ENCODE measurements around the gene RAPGEF4.

The RAPGEF4 gene

DNA sequence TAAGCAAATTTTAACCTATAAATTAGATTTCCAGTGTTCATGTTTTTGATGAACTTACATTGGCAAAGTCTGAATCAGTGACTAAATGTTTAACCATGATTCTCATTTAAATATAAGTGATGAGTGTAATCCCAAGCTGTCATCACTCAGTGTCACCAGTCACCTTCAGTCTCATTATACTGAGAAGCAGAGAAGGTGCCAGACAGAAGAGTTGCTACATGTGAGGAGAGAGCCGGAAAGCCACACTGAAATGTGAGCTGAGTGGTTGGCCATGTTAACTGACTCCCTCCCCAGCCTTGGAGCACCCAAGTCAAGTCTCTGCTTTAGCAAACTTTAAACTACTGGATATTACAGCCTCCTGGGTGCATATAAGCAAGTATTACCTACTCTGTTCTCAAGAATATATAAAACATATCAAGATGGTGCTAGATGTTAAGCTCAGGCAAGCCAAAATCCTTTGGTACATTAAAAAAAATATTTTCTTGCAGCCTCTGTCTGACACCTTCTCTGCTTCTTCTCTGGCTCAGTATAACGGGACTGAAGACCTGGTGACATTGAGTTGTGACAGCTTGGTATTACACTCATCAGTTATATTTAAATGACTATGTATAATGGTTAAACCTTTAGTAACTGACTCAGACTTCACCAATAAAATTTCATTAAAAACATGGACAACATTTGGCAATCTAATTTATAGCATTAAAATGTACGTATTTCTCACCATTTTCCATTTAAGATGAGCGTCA lies 264.2 kb downstream of the RAPGEF4 start:
- Histone ChIP-seq H3K9ac (ENCODE audit: low read length) (no peak overlapping the region), H4K20me1 (ENCODE audit: insufficient read depth, low read length) (no peaks in the 10 kb centered on the region), H3K4me2 (ENCODE audit: low read length) (no peak overlapping the region), H3K9me3 (ENCODE audit: insufficient read depth, low read length) (no peaks in the 10 kb centered on the region), H3K36me3 (replicated peaks; ENCODE audit: low read depth, low read length) (no peaks in the 10 kb centered on the region), H3K27me3 (ENCODE audit: low read depth, low read length) (no peaks in the 10 kb centered on the region), H2AFZ (ENCODE audit: low read depth, low read length) (0 out of 2 replicates have a peak overlapping the region, but pooled peaks have one; percentile 6), H3K79me2 (ENCODE audit: low read length) (no peaks in the 10 kb centered on the region), H3K4me3 (ENCODE audit: low read length) (no peak overlapping the region), H3K4me1 (ENCODE audit: low read length) (peaks cover 58% of the 10 kb centered on the region), H3K27ac (ENCODE audit: low read length) (no peak overlapping the region)
- TF ChIP-seq EZH2phosphoT487 (IDR thresholded peaks at IDR 0.05; ENCODE audit: low read depth): no peak
- TF ChIP-seq, protein P1, sequence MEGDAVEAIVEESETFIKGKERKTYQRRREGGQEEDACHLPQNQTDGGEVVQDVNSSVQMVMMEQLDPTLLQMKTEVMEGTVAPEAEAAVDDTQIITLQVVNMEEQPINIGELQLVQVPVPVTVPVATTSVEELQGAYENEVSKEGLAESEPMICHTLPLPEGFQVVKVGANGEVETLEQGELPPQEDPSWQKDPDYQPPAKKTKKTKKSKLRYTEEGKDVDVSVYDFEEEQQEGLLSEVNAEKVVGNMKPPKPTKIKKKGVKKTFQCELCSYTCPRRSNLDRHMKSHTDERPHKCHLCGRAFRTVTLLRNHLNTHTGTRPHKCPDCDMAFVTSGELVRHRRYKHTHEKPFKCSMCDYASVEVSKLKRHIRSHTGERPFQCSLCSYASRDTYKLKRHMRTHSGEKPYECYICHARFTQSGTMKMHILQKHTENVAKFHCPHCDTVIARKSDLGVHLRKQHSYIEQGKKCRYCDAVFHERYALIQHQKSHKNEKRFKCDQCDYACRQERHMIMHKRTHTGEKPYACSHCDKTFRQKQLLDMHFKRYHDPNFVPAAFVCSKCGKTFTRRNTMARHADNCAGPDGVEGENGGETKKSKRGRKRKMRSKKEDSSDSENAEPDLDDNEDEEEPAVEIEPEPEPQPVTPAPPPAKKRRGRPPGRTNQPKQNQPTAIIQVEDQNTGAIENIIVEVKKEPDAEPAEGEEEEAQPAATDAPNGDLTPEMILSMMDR (IDR thresholded peaks at IDR 0.05; ENCODE audit: low read depth, low read length): no peak

DNA sequence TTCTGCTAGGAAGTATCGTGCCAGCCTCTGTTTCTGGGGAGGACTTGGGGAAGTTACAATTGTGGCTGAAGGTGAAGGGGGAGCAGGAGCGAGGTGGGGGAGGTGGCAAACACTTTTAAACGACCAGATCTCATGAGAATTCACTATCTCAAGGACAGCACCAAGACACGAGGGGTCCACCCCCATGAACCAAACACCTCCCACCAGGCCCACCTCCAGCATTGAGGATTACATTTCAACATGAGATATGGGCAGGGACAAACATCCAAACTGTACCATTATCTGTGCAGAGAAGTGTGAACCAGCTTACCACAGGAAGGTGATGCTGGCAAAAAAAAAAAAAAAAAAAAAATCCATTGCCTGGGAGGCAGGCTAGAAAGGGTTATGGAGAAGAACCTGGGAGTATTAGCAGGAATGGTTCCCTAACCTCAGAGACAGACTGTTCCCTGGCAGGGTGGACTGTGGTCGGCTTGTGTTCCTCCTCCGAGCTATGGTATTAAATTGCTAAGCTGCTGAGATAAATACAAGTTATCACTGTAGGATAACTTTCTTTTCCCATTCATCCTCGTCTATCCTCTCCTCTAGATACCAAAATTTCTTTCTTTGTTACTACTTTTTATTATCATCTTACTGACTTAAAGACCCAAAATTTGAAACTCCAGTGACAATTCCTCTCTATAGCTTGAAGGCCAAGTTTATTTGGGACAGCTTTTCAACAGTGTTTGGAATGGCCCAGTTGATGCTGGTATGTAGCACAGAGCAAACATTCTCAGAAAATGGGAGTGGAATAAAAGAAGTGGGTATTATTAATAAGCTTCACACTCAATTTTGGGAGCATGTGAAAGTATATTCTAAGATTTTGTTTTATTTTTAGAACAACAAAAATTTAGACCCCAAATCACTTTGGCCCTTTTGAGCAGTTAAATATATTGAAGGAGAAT lies 266.3 kb downstream of the RAPGEF4 start:
- no peaks in the 10 kb centered on the region for H3K9me3 ChIP-seq (ENCODE audit: insufficient read depth, low read length)
- H3K4me3 ChIP-seq (ENCODE audit: low read length): no peak overlapping the region
- H3K36me3 ChIP-seq (replicated peaks; ENCODE audit: low read depth, low read length): no peaks in the 10 kb centered on the region
- no peak overlapping the region for H2AFZ ChIP-seq (ENCODE audit: low read depth, low read length)
- H3K27me3 ChIP-seq (ENCODE audit: low read depth, low read length): no peaks in the 10 kb centered on the region
- H4K20me1 ChIP-seq (ENCODE audit: insufficient read depth, low read length): no peaks in the 10 kb centered on the region
- H3K4me1 ChIP-seq (ENCODE audit: low read length): peaks cover 42% of the 10 kb centered on the region
- H3K27ac ChIP-seq (ENCODE audit: low read length): no peak overlapping the region
- TF ChIP-seq, protein P1 (IDR thresholded peaks at IDR 0.05; ENCODE audit: low read depth, low read length): no peak
- no peak for TF ChIP-seq EZH2phosphoT487 (IDR thresholded peaks at IDR 0.05; ENCODE audit: low read depth)
- H3K4me2 ChIP-seq (ENCODE audit: low read length): peak overlapping the region; percentile 67; the same call in 1 of the 2 replicates
- no peaks in the 10 kb centered on the region for H3K79me2 ChIP-seq (ENCODE audit: low read length)
- H3K9ac ChIP-seq (ENCODE audit: low read length): no peak overlapping the region

DNA sequence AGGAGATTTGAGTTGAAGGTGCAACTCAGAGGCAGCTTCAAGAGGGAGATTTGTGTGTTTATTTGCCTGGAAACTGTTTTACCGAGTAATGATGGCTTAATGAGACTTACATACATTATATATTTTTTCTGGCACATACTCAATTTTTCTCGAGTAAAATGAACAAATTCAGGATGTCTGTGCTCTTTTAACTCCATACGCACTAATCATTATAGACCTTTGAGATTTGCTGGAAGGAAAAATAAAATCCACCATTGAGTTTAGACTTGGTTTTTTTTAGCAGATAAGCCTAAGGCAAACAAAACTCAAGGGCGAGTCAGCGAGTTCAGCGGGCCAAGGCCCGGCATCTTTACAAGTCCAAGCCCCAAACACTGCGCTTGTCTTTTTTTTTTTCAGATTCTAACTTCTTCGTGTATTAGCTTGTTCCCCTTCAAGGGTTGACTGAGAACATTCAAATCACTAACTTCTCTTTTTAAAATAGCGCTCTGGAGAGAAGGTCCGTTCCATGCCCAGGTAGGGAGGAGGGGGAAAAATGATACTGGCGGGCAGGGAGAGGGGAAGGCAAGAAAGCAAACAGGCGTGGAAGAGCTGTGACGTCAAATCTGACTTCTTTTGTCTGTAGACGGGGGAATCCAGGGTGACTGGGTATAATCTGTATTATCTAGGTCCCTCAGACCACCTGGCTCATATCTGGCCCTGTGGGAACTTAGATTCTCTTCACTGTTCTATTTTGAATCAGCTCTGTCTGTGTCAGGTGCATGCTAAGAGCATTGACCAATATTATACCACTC lies 267.3 kb downstream of the RAPGEF4 start:
- TF ChIP-seq, protein P1 (IDR thresholded peaks at IDR 0.05; ENCODE audit: low read depth, low read length): no peak
- TF ChIP-seq EZH2phosphoT487 (IDR thresholded peaks at IDR 0.05; ENCODE audit: low read depth): no peak
- peak overlapping the region; percentile 67 for H3K4me2 ChIP-seq (ENCODE audit: low read length)
- no peaks in the 10 kb centered on the region for H3K79me2 ChIP-seq (ENCODE audit: low read length)
- H4K20me1 ChIP-seq (ENCODE audit: insufficient read depth, low read length): no peaks in the 10 kb centered on the region
- H3K9ac ChIP-seq (ENCODE audit: low read length): peak overlapping the region; percentile 46
- H3K4me1 ChIP-seq (ENCODE audit: low read length): peaks cover 43% of the 10 kb centered on the region
- H2AFZ ChIP-seq (ENCODE audit: low read depth, low read length): peak overlapping the region; percentile 60
- H3K27me3 ChIP-seq (ENCODE audit: low read depth, low read length): no peaks in the 10 kb centered on the region
- H3K4me3 ChIP-seq (ENCODE audit: low read length): peak overlapping the region; percentile 58
- peak overlapping the region; percentile 54 for H3K27ac ChIP-seq (ENCODE audit: low read length)
- no peaks in the 10 kb centered on the region for H3K36me3 ChIP-seq (replicated peaks; ENCODE audit: low read depth, low read length)
- H3K9me3 ChIP-seq (ENCODE audit: insufficient read depth, low read length): no peaks in the 10 kb centered on the region
